HUDEP-2 (cell line): ENCODE results near the gene PRKAB1.

Experiments
- DNase-seq, 76 experiments: peaks; one replicate each; lab custom pipeline; 2025; ENCODE audit not compliant: unreplicated experiment in 76 of 76; lab: John Stamatoyannopoulos, UW

The PRKAB1 gene

GRCh38 chr12:119682639-119683252, 14.8 kb downstream of the PRKAB1 start:
- peak in 72 of 76 experiments; percentile 9 to 86 (median 53) for DNase-seq

- no peak for DNase-seq
Measured at GRCh38 chr12:119683413-119683812, 15.5 kb downstream of the PRKAB1 start.

- DNase-seq = no peak
Measured at GRCh38 chr12:119683816-119684215, 15.9 kb downstream of the PRKAB1 start.

GRCh38 chr12:119684711-119685369, 16.9 kb downstream of the PRKAB1 start:
- no peak for DNase-seq

GRCh38 chr12:119685375-119685774, 17.4 kb downstream of the PRKAB1 start:
- no peak for DNase-seq

- DNase-seq = no peak
Measured at GRCh38 chr12:119686355-119686754, 18.4 kb downstream of the PRKAB1 start.

- DNase-seq = no peak
Measured at GRCh38 chr12:119686776-119687175, 18.8 kb downstream of the PRKAB1 start.

- DNase-seq = no peak
Measured at GRCh38 chr12:119687406-119687805, 19.5 kb downstream of the PRKAB1 start.

GRCh38 chr12:119687879-119688278, 19.9 kb downstream of the PRKAB1 start:
- DNase-seq = no peak

GRCh38 chr12:119689935-119690500, 22.1 kb downstream of the PRKAB1 start:
- no peak for DNase-seq

- DNase-seq = no peak
Measured at GRCh38 chr12:119691202-119691810, 23.4 kb downstream of the PRKAB1 start.

- DNase-seq = no peak
Measured at GRCh38 chr12:119692410-119692809, 24.5 kb downstream of the PRKAB1 start.

- no peak for DNase-seq
Measured at GRCh38 chr12:119692997-119693396, 25.1 kb downstream of the PRKAB1 start.

- no peak for DNase-seq
Measured at GRCh38 chr12:119693511-119693910, 25.6 kb downstream of the PRKAB1 start.

- DNase-seq = no peak
Measured at GRCh38 chr12:119694111-119694510, 26.2 kb downstream of the PRKAB1 start.

- DNase-seq = no peak
Measured at GRCh38 chr12:119695034-119695433, 27.1 kb downstream of the PRKAB1 start.

GRCh38 chr12:119696943-119697342, 29.0 kb downstream of the PRKAB1 start:
- DNase-seq = no peak

- no peak for DNase-seq
Measured at GRCh38 chr12:119699199-119699760, 31.3 kb downstream of the PRKAB1 start.

- no peak for DNase-seq
Measured at GRCh38 chr12:119700078-119700477, 32.1 kb downstream of the PRKAB1 start.

GRCh38 chr12:119704065-119704747, 36.3 kb downstream of the PRKAB1 start:
- DNase-seq = no peak

GRCh38 chr12:119705182-119705581, 37.2 kb downstream of the PRKAB1 start:
- no peak for DNase-seq
